ENCODE results near the gene CLDN12. TPM values are rescaled to one million over a fixed set of nuclear protein-coding genes. Genes with fewer than 3 reads are reported as not detected.

Gene CLDN12
- total RNA-seq, 1 donor from 2014 or later, result 40.3 TPM

- Histone ChIP-seq H3K4me1 (peaks cover 77% of the 10 kb centered on the region), H3K36me3 (peaks cover 62% of the 10 kb centered on the region), H3K4me3 (no peak overlapping the region), H3K27me3 (ENCODE audit: low read depth) (no peaks in the 10 kb centered on the region), H3K9me3 (replicated peaks) (no peaks in the 10 kb centered on the region), H3K27ac (replicated peaks) (no peak overlapping the region)
- intact Hi-C loops (cut with micrococcal nuclease), result no loop called here
- peak; percentile 38 for TF ChIP-seq CTCF (IDR thresholded peaks at IDR 0.05; ENCODE audit: borderline replicate concordance)
- no peak for DNase-seq
Observed at GRCh38 chr7:90412458-90413184, 9.4 kb downstream of the CLDN12 start.

GRCh38 chr7:90413185-90413528, 9.9 kb downstream of the CLDN12 start:
- peaks cover 72% of the 10 kb centered on the region for H3K4me1 ChIP-seq
- no peak for DNase-seq
- H3K4me3 ChIP-seq, result no peak overlapping the region
- TF ChIP-seq CTCF (IDR thresholded peaks at IDR 0.05; ENCODE audit: borderline replicate concordance), result no peak
- no peaks in the 10 kb centered on the region for H3K9me3 ChIP-seq (replicated peaks)
- H3K36me3 ChIP-seq, result peaks cover 57% of the 10 kb centered on the region
- H3K27ac ChIP-seq (replicated peaks), result no peak overlapping the region
- intact Hi-C loops (cut with micrococcal nuclease), result no loop called here
- H3K27me3 ChIP-seq (ENCODE audit: low read depth), result no peaks in the 10 kb centered on the region

- TF ChIP-seq CTCF (IDR thresholded peaks at IDR 0.05; ENCODE audit: borderline replicate concordance), result no peak
- no peaks in the 10 kb centered on the region for H3K9me3 ChIP-seq (replicated peaks)
- H3K4me1 ChIP-seq, result peaks cover 16% of the 10 kb centered on the region
- intact Hi-C loops (cut with micrococcal nuclease), result no loop called here
- peaks cover 1% of the 10 kb centered on the region for H3K36me3 ChIP-seq
- H3K4me3 ChIP-seq, result no peak overlapping the region
- DNase-seq, result no peak
- no peaks in the 10 kb centered on the region for H3K27me3 ChIP-seq (ENCODE audit: low read depth)
- peak overlapping the region; percentile 67 for H3K27ac ChIP-seq (replicated peaks)
Observed at GRCh38 chr7:90421651-90422050, 18.4 kb downstream of the CLDN12 start.

- Histone ChIP-seq H3K4me3 (no peak overlapping the region), H3K4me1 (peaks cover 16% of the 10 kb centered on the region), H3K27me3 (ENCODE audit: low read depth) (no peaks in the 10 kb centered on the region), H3K36me3 (no peaks in the 10 kb centered on the region), H3K27ac (replicated peaks) (no peak overlapping the region), H3K9me3 (replicated peaks) (no peaks in the 10 kb centered on the region)
- TF ChIP-seq CTCF (IDR thresholded peaks at IDR 0.05; ENCODE audit: borderline replicate concordance), result no peak
- intact Hi-C loops (cut with micrococcal nuclease), result loop anchor here (5.0 kb wide), 1 partner anchor 267 kb away; no protein-coding TSS in a partner anchor
- no peak for DNase-seq
Observed at GRCh38 chr7:90424720-90425119, 21.5 kb downstream of the CLDN12 start.

GRCh38 chr7:90425376-90425775, 22.1 kb downstream of the CLDN12 start:
- Histone ChIP-seq H3K4me3 (no peak overlapping the region), H3K9me3 (replicated peaks) (no peaks in the 10 kb centered on the region), H3K4me1 (peaks cover 16% of the 10 kb centered on the region), H3K27ac (replicated peaks) (no peak overlapping the region), H3K27me3 (ENCODE audit: low read depth) (no peaks in the 10 kb centered on the region), H3K36me3 (no peaks in the 10 kb centered on the region)
- intact Hi-C loops (cut with micrococcal nuclease), result loop anchor here (5.0 kb wide), 1 partner anchor 268 kb away; no protein-coding TSS in a partner anchor
- no peak for TF ChIP-seq CTCF (IDR thresholded peaks at IDR 0.05; ENCODE audit: borderline replicate concordance)
- DNase-seq, result no peak
